ENCODE measurements around the gene TBCD.

- TF ChIP-seq, protein P1, sequence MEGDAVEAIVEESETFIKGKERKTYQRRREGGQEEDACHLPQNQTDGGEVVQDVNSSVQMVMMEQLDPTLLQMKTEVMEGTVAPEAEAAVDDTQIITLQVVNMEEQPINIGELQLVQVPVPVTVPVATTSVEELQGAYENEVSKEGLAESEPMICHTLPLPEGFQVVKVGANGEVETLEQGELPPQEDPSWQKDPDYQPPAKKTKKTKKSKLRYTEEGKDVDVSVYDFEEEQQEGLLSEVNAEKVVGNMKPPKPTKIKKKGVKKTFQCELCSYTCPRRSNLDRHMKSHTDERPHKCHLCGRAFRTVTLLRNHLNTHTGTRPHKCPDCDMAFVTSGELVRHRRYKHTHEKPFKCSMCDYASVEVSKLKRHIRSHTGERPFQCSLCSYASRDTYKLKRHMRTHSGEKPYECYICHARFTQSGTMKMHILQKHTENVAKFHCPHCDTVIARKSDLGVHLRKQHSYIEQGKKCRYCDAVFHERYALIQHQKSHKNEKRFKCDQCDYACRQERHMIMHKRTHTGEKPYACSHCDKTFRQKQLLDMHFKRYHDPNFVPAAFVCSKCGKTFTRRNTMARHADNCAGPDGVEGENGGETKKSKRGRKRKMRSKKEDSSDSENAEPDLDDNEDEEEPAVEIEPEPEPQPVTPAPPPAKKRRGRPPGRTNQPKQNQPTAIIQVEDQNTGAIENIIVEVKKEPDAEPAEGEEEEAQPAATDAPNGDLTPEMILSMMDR (IDR thresholded peaks at IDR 0.05) = no peak
- no peak for TF ChIP-seq ZFX (IDR thresholded peaks at IDR 0.05; ENCODE audit: borderline replicate concordance)
Observed at GRCh38 chr17:82950525-82951102, 198.7 kb downstream of the TBCD start.

All from 22Rv1 (cell line).